HPDE6-E6E7 (cell line): ENCODE data around the gene RELN.
"Not testable (repeated sequence)": the region's sequence is repeated elsewhere in the genome, so short reads cannot be mapped to it uniquely, and the experiment has no call there.

Experiments used
- DNase-seq: peaks from one replicate; pipeline ENCODE4 v3.0.0; 2011; ENCODE audit warnings: missing footprints; ENCODE audit errors: extremely low spot score

The RELN gene

DNA sequence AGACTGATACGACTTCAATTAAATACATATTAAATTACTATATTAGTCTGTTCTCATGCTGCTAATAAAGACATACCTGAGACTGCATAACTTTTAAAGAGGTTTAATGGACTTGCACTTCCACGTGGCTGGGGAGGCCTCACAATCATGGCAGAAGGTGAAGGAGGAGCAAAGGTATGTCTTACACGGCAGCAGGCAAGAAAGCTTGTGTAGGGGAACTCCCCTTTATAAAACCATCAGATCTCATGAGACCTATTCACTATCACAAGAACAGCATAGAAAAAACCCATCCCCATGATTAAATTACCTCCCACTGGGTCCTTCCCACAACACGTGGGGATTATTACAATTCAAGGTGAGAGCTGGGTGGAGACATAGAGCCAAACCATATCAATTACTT, 92.6 kb downstream of the RELN start:
- not testable (repeated sequence) for DNase-seq

DNA sequence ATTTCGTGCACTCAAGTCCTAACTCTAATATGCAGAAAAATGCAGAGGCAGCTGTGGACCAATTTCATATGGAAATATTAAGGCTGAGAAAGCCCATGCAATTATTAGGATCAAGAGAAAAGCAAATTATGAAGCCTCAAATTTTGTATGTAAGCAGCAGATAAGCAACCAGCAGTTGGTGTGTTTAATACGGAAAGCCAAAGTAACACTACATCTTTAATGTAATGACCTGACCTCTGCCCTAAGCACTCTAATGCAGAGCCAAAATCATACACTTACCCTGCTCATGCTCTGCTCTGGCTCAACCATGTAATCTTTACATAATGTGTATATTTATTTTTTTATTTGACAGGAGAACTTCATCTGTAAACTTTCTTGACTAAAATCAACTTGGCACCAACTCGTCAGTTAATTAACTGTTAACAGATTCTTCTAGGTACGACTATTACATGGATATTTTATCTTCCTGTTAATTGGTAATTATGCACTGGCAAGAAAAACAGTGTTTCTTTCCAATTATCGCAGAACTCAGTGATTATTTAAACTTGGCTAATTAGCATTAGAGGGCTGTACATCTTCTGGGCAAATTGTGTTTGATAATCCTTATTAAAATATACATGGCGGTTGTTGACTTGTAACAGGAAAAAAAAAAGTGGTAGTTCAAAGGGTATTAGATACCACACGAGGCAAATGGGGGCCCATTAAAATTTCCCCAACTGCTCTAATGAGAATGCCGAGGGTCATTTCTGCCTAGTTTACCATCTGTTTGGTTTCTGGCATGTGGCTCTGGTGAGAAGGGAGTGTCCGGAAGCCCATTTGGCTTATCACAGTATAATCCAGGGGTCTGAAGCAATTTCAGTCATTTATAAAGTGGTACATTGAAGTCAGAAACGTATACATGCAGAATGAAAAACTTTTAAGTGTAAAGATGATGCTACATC, 94.5 kb downstream of the RELN start:
- DNase-seq = no peak

DNA sequence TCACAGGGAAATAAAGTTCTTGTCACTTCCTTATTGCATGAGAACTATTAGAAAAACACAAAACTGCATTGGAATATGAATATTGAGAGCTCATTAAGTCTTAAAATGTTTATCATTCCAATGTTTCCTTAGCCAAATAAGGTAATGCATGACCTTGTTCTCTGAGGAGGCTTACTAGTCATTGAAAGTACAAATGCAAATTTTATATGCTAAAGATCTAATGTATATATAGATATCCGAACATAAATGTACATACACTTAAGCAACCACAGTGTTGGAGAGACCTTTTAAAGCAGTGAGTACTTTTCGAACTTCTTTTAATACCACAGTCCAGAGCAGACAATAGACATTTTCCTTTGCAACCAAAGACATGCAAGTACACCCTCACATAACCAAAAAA, 96.1 kb downstream of the RELN start:
- no peak for DNase-seq

DNA sequence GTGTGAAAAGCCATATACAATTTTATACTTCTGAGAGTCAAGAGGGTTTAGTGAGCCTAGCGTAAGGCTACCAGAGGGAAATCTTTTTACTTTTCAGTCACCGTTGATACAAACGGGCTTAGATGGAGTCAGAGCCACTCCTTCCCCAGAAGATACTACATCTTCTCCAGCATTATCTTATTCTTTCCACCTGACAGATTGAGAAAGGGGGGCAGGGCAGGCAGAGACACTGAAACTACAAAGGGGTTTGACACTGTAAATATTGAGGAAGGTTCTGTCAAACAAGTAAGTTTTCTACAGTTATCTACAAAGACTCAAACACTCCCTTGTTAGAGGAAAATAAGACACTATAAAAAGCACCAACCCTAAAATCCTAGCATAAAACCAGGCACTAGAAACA, 100.0 kb downstream of the RELN start:
- no peak for DNase-seq

DNA sequence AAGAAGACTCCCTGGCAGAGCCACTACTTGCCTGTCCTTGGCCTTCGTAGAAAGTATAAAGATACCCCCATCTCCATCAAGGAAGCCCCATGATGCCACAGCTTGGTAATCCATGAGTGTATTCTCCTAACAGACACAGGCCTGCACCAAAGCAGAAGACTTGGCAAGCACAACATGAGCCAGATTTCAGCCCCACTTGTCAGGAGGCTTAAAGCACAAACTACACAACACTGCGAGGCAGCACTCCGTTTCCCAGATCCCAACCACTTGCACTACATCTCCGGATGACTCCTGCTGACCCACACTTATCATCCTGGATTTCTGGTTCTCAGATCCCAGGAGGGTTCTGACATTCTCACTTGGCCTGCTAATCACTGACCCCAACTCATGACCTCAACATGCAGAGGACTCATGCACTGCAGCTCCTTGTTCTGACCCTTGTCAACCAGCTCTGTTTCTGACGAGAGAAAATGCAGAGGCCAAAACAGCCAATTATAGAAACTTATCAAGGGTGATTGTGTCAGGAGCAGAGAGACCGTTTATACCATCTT, 100.8 kb downstream of the RELN start:
- no peak for DNase-seq

DNA sequence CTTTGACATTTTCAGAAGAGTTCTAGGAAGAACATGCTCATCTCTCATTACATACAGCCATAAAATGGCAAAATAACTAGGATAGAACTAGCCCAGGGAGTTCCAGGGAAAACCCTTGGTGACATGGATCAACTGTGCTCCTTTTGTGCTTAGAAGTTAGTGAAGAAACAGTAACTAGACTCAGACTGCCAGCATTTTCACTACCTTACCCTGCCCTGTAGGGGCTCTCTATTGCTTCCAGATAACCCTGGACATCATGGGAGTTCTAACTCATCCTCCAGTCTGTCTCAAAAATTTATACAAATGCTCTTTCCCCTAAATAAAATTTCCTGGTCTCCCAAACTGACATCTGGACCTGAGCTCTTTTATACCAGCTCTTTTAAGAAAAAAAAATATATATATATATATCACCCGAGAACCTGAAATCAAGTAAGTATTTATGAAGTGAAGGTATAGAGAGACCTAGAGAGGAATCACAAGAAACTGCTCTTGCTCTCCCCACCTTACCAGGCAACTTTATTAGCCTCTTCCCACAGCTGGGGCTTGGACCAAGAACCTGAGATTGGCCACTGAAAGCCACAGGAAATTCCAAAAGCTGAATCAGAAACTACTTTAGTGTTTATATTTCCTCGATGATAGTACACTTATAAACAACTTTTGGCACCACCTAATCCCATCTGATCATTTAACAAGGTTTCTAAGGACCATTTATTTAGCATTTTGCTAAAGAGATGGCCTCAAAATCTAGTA, 101.4 kb downstream of the RELN start:
- no peak for DNase-seq

DNA sequence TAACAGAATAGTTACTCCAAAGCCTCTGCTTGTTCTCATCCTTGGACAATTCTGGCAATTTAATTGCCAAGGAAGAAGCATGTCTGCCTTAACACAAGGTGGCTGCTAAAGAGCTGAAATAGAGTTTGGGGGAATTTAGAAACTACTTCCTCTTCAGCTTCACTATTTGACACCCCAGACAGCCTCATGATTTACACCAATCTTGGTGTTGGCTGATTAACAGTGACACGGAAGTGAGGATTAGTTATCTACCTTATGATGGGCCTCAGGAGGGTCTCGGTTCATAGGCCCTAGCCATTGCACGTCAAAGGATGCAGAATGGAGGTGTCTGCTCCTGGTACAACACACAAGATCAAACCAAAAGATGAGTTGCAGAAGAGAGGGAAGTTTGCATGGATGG, 102.4 kb downstream of the RELN start:
- DNase-seq = no peak

DNA sequence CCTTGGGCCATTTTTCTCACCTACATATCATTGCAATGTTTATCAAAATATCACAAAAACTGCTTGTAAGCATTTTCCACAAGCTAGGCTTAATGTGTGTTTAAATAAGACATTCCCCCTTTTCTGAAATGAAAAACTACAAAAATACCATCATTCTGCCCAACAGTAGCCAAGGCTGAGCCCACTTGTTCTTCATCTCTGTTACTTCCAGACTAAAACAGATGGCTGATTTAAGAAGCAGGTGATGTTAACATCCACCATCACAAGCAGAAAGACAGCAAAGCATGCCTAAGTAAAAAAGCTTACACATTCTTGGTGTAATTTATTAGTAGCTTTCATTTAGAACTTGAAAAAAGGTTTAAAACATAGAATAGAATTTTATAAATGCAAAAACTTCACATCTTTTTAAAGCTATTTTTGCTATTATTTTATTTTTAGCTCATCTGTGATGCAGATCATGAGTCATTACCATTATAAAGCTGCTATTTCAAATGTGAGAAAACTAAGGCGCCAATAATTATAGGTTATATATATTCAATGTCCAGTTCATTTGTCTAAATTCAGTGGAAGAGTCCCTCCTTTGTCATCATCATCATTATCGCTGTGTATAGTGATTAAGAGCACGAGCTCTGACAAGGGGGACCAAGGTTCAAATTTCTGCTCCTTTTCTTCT, 109.4 kb downstream of the RELN start:
- DNase-seq = no peak

DNA sequence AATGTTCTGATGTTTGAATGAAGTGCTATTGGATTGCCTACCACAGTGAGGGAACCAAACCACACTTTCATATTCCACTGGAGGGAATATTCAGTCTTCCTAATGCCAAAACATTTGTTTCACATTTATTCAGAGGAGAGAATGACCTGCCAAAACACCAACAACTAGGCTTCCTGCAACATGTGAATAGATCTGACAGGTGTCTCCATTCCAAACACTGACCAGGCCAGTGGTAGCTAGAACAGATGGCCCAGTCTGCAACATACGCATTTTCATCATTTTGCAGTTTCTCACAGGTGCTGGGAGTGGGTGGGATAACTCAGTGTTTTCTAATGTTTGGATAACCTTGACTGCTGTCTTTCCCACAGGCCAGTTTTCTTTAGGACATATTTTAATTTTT, 110.0 kb downstream of the RELN start:
- no peak for DNase-seq

DNA sequence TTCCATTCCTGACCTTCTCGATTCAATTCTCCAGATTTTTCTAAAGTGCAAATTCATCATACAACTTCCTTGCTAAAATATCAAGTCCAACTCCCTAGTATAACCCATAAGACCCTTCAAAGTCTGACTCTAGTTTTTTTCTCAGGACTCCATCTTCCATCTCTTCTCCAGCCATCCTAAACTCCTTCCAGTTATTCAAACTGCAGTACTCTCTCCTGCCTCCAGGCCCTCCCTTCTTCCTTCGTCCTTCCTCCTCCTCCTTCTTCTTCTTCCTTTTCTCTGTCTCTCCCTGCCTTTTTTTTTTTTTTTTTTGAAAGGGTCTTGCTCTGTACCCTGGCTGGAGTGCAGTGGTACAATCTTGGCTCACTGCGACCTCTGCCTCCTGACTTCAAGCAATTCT, 111.9 kb downstream of the RELN start:
- DNase-seq = no peak

DNA sequence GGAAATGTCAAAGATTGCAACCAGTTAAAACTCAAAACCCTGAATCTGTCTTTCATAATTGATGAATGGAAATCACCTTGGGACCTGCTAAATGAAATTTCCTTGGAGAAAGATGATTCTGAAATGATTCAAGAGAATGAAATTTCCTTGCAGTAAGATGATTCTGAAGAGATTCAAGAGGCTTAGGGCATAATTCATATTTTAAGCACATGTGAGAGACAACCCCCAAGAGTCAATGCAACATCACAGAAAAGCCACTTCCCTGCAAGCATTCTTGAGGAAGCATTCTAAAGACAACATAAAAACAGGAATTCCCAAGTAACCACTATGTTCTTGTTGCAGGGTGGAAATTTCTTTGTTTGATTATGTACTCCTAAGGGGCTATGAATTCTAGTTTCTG, 113.7 kb downstream of the RELN start:
- DNase-seq = no peak

DNA sequence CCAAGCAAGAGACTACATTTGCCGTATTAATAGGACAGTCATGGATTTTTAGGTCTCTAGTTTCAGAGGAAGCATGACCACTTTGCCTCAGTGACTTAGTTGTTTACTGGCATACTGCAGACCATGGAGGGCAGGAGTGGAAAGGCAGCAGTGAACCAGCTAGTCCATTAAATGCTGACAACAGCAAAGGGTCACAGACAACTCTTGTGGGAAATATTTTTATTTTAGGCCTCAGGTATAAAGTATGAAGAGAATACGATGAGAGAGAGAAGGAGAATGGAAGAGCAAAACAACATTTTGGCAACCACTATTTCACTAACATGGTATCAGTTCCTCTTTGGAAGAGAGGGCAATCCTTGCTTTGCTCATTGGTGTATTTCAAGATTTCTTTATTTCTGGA, 118.0 kb downstream of the RELN start:
- no peak for DNase-seq

DNA sequence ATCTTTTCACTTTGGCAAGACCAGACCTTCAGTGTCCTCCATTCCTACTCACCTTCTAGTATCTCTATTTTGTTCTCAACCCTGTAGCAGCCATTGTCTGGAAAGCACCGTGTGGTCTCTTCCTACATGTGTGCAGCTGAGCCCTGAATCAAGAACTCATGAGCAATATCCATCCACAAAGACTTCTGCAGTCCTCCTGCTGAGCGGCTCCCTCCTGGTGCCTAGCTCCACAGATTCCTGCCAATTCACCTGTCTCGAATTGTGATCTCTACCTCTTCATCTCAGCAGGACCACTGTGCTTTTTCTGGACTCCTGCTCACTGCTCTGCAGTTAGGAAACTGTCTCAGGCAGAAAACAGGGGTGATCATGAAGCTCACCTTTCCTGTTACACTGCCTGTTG, 118.8 kb downstream of the RELN start:
- no peak for DNase-seq

DNA sequence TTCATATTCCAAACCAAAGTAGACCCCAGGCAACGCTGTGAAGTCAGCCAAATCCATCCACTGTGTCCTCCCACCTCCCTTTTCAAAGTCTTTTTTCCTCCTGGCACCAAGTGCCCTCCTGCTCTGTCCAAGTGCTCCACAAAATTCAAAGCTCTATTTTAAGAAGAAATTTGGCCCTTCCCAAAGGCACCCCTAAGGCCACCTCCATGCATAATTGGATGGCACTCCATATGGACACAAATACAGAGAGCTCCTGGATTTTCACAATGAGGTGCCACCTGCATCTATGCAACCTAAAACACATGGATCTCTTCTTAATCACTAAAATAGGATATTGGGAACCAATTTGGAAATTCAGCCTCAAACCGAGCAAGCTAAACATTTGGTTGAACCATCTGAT, 121.6 kb downstream of the RELN start:
- DNase-seq = no peak

DNA sequence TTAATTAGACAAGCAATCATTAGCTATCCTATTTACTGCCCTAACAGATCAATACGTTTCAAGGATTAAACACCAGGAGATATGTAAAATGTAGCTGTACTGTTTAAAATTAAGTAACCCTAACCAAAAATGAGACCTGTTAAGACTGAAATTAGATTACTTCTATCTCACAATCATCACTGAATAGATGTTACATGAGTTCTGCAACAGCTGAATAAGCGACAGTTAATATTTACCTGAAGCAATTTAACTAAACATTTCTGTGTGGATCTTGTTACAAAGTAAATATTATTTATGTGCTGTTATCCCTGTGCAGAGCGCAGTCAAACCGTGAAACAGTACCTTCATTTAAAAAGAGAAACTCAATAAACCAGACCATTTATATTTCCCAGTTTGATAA, 122.5 kb downstream of the RELN start:
- no peak for DNase-seq

DNA sequence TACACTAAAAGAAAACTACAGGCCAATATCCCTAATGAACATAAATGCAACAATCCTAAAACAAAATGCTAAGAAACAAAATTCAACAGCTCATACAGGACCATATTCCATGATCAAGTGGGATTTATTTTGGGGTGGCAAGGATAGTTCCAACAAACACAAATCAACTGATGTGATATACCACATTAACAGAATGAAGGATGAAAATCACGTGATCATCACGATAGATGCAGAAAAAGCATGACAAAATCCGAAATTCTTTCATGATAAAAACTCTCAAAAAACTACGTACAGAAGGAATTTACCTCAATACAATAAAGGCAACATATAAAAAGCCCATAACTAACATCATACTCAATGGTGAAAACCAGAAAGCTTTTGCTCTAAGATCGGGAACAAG, 124.0 kb downstream of the RELN start:
- no peak for DNase-seq

DNA sequence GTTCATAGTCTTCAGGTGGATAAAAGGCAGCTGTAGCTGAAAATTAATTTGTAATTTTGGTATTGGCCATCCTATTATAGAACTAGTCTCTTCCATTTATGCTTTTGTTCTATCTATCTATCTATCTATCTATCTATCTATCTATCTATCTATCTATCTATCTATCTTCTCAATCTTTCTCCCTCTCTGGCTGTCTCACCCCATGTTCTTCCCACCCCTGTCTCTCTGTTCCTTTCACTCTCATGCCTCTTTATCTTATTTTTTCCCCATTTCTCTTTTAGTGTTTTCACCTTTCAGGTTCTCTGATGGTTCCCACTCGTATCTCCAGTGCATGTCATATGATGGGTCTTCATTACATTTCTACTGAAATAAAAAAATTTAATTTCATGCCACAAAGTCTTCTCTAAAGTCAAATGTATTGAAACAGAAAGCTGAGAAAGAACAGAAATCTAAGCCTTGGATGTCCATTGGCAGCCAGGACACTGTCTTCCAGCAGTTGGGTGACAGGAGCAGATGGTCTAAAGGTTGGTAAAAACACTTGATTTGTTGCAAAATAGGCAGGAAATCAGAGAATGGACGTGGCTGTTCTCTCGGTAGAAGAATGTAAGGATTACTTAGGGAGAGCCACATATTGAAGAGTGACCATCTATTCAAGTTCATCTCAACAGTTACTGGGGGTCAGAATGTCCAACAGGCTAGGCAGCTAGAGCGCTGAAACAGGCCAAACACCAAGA, 127.0 kb downstream of the RELN start:
- no peak for DNase-seq

DNA sequence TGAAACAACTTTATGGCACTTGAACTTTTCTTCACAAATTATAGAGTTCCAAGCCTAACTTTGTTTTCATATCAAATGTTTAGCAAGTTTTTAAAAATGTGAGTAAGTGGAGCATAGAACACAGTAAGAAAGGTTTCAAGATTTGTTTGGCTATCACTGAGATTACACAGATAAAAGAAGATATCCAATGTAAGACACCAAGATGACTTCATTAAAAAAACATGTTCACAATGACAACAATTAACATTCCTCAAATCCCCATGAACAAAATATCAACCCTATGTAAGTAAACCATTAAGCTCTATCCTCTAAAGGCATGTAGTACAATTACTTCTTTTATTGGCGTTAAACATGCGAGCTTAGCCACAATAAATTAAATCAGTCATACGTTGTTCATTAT, 129.7 kb downstream of the RELN start:
- DNase-seq = no peak

DNA sequence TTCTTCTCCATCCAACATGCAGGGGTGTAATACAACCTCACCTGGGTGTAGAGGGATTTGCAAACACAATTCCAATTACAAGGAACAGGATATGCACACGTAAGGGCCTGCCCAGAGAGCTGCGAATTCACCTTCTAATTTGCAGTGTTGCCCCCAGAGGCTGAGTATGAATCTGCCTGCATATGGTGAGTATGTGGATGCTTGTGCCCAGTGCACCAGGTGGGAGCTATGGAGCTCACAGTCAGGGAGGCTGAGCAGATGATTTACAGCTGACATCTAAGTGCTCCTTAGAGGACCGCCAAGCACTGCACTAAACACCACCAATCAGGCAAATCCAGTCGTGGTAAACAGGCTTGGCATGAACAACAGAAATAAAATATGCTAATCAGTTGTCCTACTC, 132.0 kb downstream of the RELN start:
- no peak for DNase-seq

DNA sequence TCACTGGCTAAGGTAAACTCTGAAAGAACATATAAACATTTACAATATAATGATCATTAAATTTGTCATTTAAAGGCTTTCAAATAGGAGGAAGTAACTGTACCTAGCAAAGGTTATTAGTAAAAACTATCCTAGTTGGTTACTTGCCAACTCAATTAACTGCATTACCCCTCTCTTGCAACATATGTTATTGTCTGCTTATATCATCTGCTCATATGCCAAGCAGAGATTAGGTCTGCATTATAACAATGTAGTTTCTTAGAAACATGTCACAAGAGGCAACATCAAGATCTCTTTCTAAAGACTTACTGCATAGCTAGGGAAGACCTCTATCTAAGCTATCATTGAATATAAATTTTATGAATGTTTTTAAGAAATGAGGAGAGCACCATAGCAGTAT, 132.5 kb downstream of the RELN start:
- no peak for DNase-seq

DNA sequence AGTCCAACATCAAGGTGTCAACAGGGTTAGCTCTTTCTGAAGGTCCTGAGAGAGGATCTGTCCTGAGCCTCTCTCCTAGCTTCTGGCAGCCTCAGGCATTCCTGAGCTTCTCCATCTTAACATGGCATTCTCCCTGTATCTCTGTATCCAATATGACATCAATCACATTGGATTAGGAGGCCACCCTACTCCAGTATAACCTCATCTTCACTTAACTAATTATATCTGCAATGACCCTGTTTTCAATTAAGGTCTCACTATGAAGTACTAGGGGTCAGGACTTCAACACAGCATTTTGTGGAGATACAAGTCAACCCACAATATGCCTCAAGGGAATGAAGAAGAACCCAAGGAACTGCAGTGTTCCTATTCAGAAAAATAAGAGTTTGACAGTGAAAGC, 133.8 kb downstream of the RELN start:
- DNase-seq = no peak

DNA sequence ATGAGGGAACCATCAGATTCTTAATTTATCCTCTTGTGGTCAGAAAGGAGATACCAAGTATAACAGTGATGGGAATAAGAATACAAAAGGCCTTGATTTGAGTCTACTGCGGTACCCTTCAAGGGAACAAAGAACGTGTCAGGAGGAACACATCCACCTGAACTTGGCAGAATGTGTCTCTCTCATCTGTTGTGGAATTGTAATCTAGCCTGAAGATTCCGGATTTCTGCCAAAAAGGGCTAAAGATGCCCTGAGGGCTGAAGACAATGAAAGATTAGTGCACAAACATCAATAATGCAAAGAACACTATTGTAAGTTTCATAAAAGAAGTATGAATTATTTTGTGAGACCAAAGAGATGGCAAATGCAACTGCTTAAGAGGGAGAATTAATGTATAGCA, 134.8 kb downstream of the RELN start:
- no peak for DNase-seq
